Right kidney (tissue), 9 donors: ENCODE results near the gene ZNF280A.
A peak's percentile ranks its signal among the peaks of the same experiment; 100 is the strongest.

Experiments used
- DNase-seq: peaks from one replicate; pipeline ENCODE4 v3.0.0-alpha.2; 2016
- long read RNA-seq, 8 donors: transcript quantifications; one replicate each; lab custom pipeline, GENCODE V29; 2026

Gene ZNF280A
- long read RNA-seq, donor 1: 0 reads
- long read RNA-seq, donor 2: 0 reads
- long read RNA-seq, donor 3: 0 reads
- long read RNA-seq, donor 4: 0 reads
- long read RNA-seq, donor 5: 0 reads
- long read RNA-seq, donor 6: 0 reads
- long read RNA-seq, donor 7: 0 reads
- long read RNA-seq, donor 8: 0 reads

DNA sequence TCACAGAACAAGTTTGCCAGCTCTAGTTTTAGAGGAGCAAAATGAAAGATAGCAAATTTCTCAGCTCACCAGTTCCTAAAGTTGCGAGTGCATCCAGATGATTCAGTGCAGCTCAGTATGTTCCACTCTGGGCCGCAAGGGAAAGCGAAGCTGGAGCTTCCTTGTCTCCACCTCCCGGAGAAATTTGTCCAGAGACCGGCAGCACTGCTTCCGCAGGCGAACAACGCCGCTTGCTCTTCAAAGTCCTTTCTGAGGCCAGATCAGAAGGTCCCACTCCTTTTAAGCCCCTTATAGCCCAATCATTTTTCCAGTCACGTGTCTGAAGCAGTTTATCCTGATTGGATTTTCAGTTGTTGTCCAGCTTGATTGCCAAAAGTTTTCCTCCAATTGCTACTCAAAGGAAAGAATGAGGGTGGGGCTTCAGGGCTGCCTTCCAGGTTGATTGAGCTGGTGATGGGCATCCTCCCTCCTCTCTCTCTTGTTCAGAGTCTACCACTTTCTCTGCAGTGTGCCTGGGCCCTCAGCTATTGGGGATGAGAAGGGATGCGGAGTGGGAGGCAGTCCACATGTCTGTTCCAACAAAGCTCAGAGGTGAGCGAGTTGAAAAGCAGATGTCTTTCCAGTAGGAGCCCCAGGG, at the start of gene ZNF280A:
Gene ZNF280A (minus strand): TSS at position 251 of the 637 bp plus-strand sequence. CDS start 4,640 bp downstream, outside the sequence.
- DNase-seq: no peak

DNA sequence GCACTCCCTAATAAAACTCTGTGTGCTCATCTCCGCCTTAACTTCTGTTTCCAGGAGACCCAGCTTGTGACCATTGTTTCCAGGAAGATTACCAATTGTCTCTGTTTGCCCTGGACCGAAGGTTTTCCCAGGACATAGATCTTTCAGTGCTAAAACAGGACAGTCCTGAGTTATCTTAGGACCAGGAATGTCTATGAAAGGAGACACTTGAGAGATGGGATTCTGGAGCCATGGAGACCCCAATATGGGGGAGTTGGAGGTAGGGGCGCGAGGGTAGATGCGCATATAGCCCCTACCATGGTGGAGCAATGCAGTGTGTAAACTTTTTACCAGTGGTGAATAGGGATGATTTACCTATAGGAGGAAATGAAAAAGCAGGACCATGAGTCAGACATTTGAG, 49.1 kb upstream of the ZNF280A start:
- no peak for DNase-seq

DNA sequence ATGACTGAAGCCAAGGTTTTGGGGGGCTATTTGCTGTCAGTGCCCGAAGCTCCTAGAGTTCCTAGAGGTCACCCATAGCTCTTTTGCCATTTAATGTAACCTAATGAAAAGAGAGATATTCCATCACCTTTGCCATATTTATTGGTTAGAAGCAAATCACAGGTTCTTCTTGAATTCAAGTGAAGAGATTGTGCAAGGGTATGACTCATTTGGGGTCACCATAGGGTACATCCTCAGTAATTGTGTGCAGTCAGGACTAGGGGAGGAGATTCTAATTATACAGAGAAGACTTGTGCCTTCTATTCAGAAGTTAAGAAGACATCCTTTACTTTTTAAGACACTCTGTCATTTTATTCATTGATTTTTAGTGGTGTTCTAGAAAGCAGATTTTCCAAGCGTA, 45.9 kb upstream of the ZNF280A start:
- no peak for DNase-seq

DNA sequence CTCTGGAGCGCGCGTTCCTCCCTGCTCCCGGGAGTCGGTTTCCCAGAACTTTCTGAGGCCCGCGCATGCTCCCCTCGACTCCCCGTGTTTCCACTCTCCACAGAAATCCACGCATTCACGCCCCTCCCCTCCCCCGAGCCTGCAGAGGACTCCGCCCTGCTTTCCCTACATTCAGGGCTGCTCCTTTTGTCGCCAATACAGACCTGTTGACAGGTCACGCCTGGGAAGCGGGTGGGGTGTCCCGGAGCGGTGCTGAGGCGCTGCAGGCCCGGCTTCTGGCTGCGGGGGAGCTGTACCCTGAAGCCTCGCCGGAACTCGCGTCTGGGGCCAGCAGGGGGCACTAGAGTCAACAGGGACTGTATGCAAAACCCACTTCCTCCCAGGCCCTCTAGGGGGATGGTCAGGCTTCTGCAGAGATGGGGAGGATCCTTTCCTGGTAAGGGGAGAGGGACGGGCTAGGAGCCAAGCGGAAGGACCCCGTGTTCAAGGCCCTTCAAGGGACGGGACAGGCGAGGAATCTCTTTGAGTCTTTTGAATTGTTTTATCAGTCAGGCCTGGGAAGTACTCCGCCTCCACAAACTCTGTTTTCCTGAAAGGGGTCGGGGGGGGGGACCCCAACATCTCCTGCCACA, 39.0 kb upstream of the ZNF280A start, which contains the start of gene PRAME:
Gene PRAME (minus strand): TSS at position 294 of the 632 bp plus-strand sequence. CDS start 2,433 bp downstream, outside the sequence.
- peak; percentile 28 for DNase-seq

- no peak for DNase-seq
These were observed 38.3 kb upstream of the ZNF280A start for GRCh38 chr22:22558071-22558971.

DNA sequence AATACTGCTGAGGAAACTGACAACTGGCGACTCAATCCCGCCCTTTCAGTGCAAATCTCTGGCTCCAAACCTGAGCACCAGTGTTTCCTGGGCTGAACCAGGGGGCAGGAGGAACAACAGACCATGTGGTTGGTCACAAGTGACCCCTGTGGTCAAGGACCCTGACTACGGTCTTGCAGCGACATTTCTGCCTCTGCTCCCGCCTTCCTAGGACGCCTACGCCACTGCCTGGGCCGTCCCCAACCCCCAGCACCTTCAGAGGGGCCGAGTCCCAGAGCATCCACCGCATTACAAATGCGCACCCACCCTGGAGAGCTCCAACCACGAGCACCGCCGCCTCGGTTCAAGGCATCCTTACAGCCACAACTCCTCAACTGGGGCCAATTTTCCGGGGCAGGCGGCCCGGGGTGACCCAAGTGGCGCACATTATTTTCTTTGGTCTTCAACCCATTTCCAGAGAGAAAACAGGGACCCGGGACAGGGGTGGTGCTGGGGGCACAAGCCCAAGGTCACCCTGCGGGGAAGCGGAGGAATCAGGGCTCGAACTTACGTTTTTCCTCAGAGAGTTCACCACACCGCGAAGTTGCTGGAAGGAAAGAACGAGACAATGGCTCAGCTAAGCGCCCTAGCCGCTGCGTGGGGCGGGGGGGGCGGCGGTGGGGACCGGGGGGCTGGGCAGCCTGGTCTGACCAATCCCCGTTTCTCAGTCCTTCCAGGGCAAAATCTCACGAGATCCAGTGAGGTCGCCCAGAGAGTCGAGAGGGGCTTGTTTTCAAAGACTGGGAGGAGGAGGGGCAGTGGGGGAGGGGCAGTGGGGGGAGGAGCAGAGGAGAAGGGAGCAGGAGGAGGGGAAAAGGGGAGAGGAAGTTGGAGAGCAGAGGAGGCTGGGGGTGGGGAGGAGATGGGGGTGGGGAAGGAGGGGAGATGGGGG, 37.2 kb upstream of the ZNF280A start:
- no peak for DNase-seq

GRCh38 chr22:22556578-22556977, 36.5 kb upstream of the ZNF280A start:
- DNase-seq: no peak

DNA sequence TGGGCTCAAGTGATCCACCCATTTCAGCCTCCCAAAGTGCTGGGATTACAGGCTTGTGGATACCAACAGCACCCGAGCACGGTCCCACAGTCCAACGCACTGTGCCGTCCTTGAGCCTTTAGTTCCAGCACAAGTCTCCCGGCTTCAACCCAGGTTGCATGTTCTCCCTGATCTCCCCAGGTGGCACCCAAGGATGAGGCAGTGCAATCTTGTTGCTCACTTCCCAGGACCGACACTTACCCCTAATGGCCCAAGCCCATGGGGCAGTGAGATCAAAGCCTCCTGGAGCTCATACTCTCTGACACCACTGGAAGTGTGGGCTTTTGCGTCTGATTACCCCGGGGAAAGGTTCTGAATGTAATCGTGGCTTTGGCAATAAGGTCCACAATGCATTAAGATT, 35.5 kb upstream of the ZNF280A start:
- DNase-seq: no peak

DNA sequence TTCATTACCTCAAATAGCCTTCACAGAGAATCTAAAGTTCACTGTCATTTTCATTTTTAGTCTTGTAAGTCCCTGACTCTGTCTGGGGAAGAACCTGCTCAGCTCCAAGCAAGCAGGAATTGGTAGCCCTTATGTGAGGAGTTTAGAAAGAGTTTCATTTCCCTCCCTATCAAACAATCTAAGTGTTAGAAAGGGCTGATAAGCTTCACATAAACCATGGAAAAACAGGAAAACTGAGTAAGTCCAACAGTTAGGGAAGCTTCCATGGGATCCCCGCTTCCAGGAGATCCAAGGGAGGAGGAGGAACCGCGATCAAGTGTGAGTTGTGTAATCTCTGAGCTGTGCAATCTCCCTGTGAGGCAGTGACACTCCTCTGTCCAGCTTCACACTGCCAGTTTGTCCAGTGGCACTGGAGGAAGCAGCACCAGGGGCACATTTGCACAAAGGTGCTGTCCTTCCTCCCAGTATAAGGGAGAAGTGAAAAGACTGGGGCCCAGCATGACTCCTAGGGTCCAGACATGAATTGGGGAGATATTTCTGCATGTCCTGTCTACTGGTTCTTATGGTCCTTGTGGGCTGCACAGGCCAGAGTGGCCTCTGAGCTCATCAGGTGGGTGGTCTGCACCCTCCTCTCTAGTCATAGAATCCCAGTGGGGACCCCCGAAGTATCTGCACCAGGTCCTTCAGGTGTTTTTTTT, 34.7 kb upstream of the ZNF280A start:
- DNase-seq: no peak

DNA sequence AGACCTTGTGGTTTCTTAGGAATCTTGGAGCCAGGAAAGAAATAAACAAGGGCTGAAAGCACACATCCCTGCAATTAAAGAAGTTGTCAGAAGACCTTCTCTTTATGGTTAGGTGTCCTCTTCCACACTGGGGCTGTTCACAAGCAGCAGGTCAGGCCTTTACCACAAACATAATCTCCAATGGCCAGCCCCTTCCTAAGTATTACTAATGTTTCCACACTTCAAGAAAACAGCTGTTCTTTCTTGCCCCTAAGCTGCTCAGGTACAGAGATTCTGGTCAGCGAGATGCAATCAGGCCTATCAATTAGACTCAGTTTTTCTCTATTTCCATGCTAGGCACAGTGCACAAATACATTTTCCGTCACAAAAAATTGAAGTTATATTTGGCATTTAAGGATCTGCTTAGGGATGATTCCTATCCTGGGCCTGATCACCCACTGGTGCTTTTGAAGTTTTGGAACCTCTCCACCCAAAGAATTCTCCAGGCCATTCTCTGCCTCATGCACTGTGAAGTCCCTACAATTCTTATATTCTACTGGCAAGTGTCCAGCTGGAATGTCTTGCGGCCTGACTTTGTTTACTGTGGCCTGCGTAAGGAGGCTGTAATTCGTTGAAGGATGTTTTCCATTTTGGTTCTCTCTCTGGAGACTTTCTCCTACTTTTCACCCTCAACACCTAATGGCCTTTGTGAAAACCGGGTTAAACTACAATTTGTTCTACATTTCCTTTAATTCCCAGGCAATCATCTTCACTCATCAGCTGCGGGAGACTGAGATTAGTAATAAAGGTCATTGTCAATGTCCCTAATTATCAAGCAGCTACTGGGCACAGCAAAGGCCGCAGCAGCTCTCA, 33.9 kb upstream of the ZNF280A start:
- no peak for DNase-seq

DNA sequence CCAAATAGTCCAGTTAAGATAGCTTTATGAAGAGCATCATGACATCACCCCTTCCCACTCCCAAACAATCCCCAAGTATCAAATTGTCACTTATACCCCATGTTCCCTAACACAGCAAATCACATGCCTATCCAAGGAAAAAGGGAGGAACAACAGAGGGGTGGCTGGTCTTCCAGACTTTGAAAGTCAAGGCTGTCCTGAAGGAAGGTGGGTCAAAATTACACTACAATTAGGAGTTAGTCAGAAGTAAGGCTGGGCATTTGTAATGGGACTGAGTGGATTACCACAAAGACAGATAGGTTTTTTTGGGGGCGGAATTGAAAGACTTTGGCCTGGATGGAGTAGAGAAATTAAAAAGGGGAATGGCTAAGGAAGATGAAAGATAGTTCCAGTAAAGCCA, 33.1 kb upstream of the ZNF280A start:
- no peak for DNase-seq

DNA sequence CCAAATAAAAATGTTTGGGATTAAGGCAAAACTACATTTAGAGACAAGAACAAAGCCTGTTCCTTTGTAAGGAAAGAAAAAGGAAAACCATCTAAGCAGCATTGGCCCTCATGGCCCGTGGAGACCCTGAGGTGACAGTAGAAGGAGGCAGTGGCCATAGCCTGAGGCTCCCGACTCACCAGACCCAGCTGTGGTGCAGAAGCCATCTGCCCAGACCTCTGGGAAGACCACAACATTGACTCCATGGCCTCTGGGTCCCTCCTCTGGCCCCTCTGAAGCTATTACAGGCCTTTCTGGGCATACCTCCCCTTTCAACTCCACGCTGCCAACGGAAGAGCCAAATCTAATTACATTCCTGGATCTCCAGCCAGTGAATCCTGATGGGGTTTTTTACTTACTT, 32.6 kb upstream of the ZNF280A start:
- no peak for DNase-seq

- DNase-seq: no peak
These were observed 30.8 kb upstream of the ZNF280A start for GRCh38 chr22:22550789-22551434.

DNA sequence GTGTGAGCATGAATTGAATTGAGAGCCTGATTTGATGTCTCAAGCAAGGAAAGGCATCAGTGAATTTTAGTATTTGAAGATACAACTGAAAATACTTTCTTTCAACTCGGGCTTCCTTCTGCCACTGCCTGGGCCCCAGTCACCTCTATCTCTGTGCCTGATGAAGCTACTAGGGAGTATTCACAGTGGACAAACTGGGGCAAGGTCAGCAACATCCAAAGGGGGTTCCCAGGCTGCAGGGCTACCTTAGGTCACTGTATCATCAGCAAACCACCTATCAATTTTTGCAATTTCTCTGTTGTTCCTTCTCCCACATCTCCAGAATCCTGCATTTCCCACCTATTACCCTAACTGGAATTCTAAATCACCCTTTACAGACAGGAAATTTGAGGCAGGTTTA, 28.8 kb upstream of the ZNF280A start:
- DNase-seq: no peak

- no peak for DNase-seq
These were observed 28.2 kb upstream of the ZNF280A start for GRCh38 chr22:22548317-22548716.

DNA sequence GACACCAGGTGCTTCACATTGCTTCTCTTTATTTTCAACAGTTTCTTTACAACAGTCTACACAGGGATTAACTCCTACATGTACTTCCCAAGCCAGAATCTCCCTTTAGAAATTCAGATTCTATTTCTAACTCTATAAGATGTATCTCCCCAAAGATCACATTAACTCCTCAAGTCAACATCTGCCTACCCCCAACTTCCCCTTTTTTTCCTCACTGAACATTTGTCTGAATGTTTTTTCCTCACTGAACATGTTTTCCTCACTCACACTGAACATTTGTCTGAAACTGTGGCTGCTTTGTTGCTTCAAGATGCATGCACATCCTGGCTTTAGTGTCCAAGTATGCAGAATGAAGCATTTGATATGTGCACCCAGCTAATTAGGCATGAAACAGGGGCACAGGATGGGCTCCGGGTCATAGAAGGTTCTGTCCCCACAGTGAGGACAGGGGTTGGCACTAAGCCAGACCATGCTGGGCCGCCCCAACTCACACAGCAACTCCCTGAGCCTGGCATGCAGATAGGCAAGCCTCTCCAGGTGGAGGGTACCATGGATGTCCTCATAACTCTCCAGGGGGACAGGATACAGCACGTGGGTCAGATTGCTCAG, 27.7 kb upstream of the ZNF280A start:
- no peak for DNase-seq

DNA sequence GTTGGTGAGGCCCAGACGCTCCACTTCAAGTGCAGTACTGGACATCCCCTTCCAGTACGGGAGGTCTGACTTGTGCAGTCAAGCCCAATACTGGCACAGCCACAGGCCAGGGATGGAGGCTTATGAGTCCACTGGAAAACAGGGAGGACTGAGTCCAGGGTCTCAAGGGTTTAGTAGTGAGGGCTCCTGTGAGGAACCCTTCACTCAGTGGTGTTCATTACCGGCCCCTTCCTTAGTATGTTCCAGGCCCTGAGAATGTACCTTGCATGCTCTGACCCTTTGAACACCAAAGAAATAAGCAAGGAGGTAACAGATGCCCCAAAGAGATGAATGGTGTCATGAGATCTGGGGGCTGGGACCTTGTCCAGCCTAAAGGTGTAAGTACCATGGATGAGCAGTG, 27.2 kb upstream of the ZNF280A start:
- no peak for DNase-seq

- no peak for DNase-seq
These were observed 26.4 kb upstream of the ZNF280A start for GRCh38 chr22:22546490-22546889.

DNA sequence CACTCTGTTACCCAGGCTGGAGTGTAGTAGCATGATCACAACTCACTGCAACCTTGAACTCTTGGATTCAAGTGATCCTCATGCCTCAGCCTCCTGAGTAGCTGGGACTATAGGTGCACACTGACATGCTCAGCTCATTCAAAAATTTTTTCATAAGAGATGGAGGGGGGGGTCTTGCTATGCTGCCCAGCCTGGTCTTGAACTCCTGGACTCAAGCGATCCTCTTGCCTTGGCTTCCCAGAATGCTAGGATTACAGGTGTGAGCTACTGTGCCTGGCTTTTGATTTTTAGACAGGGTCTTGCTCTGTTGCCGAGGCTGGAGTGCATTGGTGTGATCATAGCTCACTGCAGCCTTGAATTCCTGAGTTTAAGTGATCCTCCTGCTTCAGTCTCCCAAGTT, 25.0 kb upstream of the ZNF280A start:
- DNase-seq: no peak
